ENCODE measurements around the gene TNS3.

Gene TNS3

DNA sequence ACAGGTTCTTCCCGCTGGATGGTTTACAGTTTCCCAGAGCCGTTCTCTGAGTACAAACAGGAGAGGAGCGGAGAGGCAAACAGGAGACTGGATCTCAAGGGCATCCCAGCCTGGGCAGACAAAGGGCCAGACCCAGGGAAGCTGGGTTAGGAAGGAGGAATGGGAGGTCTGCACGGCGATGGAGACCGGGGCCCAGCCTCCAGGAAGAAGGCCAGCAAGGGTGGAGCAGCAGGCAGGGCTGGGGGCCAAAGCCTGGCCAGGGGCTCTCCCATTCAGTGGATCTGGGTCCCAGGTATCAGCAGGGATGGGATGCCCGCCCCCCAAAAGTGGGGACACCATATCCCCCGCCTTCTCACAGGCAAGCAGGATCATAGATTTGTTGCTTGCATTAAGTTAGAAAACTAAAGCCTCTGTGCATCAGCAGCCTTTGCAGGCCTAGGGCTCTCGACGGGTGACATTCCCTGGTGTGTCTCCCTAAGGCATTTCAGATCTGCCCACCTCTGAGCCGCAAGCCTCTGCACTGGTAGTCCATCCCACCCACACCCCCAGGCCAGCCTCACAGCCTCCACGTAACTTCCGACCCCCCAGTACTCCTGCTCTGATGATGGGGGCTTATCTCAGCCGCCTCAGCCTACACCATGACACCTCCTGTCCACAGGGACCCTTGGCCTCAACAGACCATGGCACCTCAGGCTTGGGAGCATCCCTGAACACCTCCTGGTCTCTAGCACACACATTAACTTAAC, 59.9 kb downstream of the TNS3 start:
- DNase-seq (ENCODE audit: low read depth in 3 of 3): no peak

DNA sequence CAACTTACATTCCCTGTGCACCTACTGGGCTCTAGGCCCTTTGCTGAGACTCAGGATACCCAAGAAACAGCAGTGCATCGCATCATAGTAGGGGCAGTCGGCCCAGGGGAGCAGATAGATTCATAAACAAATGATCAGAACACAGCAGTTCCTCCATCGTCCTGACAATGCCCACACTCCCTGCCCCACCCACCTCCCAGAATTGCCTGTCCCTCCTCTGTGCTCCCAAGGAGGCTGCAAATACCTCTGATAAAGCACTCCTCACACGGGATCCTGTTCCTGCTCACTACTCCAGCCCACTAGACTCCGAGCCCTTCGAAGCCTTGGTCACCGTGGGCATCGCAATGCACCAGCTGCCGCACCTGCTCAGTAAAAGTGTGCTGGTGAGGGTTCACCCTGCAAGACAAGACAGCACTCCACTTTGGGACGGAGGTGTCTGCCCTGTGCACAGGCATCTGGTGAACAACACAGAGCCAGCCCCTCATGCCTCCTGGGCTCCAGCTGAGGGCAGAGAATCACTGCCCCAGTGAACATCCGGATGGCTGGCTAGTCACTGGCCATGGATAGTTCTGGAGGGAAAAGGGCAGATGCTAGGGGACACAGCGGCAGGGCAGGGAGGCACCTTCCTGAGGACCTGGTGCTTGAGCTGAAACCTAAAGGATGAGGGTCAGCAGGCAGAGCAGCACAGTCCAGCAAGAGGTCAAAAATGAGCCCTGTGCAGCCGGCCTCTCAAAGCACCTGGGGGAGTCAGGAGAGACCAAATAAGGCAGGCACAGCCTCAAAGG, 60.7 kb downstream of the TNS3 start:
- no peak for DNase-seq (ENCODE audit: low read depth in 3 of 3)

DNA sequence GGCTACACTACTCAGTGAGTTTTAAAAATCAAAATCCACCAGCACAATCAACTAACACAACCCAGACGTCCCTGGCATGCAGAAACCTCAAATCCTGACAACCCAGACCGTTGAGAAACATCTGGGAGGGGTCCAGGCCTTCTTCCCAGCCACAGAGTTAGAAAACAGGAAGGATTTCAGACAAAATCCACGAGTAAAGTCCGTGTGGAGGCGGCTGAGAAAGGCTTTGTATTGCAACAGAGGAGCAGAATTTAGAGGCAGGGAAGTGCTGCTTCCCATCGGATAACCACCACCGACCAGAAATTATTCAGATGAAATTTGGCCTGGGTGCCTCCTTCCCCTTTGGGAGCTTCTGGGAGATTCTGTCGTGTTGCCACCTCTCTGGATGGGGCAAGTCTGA, 61.5 kb downstream of the TNS3 start:
- no peak for DNase-seq (ENCODE audit: low read depth in 3 of 3)

DNA sequence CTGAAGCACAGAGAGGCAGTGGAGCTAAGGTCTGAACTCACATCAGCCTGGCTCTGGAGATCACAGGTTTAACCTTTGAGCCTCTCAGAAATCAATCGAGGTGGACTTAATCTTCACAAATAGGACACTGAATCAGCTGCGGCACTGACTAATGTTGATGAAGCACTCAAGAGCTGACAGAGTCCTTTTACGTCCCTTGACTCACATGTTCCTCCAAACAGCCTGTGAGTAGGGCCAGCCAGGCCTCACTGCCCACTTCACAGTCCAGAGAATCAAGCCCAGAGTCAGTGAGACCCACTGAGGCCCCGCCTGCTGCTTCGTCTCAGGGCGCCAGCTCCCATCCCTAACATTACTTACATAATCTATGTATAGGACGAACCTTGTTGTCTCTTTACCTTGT, 63.1 kb downstream of the TNS3 start:
- DNase-seq (ENCODE audit: low read depth in 3 of 3): no peak

DNA sequence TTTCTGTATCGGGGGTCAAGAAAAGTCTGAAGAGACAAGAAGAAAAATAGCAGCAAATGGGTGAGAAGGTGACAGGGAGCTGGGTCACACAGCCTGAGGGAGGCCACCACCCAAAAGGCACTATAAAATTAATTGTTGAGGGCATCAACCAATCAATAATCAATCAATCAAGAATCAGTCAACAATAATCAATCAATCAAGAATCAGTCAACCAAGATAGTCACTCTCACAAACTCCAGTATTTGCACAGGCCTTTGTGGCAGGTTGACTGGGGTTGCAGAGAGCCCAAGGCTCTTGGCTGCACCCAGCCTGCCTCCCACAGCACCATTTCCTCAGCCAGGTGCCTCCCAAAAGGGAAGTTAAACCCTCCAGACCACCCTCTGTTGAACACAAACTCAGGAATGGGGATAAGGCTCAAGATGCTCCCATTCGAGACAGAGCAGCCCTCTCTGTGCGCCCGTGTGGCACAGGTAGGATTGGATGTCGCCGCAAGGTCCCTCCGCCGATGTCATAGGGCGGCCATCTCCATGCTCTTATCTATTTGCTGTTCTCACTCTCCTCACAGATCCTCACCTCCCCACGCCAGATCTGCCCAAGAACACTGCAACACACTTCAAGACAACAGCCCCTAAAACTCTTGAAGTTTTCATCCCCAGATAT, 64.0 kb downstream of the TNS3 start:
- no peak for DNase-seq (ENCODE audit: low read depth in 3 of 3)

DNA sequence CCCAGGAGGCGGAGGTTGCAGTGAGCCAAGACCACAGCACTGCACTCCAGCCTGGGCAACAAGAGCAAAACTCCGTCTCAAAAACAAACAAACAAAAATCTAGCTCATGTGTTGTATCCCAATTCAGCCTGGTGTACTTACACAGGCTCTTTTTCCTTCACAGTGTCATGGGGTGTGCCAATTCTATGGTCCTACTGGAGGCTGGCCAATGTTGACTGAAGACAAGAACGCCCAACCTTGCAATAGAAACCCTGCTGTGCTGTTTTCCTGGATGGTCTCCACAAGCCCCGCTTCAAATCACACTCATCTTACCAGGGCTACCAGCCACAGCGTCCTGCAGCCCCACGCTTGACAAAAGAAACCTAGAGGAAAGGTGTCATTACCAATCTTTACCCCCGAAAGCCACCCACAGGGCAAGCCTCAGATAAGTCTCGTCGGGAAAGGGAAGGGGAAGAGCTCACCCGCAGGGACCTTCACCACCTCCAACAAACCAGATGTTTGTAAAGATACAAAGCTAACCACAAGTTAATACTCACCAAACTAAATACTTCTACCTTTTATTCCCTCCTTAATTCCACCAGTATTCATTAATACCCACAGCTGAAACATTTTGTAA, 64.8 kb downstream of the TNS3 start:
- no peak for DNase-seq (ENCODE audit: low read depth in 3 of 3)

DNA sequence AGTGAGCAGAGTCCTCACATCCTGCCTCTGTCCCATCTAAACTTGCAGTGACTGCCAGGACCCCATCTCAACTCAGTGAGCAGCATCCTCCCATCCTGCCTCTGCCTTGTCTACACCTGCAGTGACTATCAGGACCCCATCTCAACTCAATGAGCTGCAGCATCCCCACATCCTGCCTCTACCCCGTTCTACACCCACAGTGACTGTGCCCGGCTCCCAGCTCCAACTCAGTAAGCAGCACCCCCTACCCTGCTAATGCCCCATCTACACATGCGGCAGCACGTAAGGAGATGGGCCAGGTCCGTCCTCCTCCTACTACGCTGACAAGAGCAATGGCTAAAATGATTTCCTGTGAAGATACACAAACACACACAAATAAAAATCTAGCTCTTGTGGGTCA, 65.5 kb downstream of the TNS3 start:
- no peak for DNase-seq (ENCODE audit: low read depth in 3 of 3)

DNA sequence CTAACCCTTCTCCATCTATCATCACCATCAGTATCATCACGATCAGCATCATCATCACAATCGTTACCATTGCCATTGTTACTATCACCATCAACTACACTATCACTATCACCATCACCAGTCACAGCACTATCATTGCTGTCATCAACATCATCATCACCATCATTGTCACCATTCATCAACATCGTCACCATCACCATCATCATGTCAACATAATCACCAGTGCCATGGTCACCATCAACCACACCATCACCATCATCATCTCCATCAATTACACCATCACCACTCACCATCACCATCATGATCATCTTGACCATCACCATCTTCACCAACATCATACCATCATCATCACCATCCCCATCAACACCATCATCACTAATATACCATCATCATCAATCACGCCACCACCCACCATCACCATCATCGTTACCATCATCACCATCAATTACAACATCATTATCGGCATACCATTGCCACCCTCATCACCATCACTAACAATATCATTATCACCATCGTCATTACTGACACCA, 66.5 kb downstream of the TNS3 start:
- DNase-seq (ENCODE audit: low read depth in 3 of 3): no peak

DNA sequence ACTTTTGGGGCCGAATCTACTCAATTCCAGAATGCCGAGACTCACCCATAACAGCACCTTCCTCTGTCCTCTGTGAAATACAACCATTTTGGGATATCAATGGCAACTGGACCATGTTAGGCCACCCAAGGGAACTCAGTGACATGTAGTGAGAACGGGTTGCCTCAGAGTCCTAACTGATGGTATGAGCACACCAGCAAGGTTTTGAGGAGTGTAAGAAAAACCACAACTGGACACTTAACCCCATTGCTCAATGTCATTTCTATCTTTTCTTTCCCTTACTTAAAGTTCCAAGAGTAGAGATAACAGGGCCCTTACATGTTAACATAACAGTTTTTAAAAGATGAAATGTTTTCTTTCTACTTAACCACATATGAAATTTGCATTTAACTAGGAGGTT, 67.1 kb downstream of the TNS3 start:
- no peak for DNase-seq (ENCODE audit: low read depth in 3 of 3)

DNA sequence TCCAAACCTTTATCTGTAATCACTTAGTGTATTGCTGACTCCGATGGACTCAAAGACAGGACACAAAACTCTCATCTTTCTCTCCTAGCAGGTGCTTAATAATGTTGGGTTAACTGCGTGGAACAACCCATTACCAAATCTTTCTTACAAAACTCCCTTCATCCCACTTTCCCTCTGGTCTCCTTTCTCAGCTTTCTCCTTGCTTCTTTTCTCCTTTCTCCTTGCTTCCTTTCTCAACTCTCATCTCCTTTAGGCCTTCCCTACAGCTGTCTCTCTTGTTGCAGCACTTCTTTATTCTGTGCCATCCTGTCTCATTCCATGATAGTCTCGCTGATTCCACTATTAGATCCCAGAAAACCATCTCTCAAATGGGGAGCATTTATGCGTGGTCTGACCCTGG, 67.5 kb downstream of the TNS3 start:
- no peak for DNase-seq (ENCODE audit: low read depth in 3 of 3)

DNA sequence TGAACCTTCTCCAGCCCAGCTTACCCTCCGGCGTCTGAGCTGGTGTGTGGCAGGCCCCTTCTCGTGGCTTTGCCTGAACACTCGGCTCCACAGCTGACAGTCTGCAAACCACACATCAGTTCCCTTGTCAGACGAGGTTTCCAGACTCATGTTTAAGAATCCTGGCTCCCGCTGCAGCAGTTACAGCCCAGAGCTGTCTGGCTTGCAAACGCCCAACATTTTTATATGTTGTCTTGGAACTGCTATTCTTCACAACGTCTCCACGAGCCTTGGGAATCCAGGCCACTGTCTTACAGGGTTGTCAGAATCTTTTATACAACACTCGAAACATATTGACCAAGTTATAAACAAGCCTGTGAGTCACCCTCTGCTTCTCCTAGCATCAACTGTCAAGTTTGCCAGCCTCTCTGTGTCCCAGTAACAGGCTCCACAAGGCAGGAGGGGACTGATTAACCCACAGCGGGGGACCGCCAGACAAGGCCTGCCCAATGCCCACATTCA, 68.1 kb downstream of the TNS3 start:
- DNase-seq (ENCODE audit: low read depth in 3 of 3): no peak

DNA sequence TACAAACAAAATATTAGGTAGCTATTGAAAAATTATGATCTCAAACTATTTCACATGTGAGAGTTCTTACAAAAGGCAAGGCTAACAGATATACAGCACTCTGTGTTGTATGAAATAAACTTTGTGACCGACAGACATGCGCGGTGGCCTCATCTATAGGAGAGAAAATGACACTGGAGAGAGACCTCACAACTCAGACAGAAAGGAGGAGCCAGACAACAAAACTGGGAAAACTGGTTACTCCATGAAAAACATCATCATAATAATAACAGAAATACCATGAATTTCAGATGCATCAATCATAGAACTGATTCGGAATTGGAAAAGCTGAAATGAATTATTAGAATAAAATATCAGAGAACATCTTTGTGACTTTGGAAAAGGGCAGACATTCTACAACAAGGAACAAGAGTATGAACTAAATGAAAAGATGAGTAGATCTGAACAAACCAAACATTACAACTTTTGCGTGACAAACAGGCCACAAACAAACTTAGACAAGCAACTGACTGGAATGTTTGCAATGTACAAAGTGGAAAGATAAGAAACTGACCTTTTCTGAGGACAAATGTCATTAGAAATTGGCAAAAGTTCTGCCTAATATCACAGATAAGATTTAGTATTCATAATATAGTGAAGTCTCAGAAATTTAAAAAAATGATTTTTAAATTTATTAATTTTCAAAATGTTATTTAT, 69.3 kb downstream of the TNS3 start:
- no peak for DNase-seq (ENCODE audit: low read depth in 3 of 3)

DNA sequence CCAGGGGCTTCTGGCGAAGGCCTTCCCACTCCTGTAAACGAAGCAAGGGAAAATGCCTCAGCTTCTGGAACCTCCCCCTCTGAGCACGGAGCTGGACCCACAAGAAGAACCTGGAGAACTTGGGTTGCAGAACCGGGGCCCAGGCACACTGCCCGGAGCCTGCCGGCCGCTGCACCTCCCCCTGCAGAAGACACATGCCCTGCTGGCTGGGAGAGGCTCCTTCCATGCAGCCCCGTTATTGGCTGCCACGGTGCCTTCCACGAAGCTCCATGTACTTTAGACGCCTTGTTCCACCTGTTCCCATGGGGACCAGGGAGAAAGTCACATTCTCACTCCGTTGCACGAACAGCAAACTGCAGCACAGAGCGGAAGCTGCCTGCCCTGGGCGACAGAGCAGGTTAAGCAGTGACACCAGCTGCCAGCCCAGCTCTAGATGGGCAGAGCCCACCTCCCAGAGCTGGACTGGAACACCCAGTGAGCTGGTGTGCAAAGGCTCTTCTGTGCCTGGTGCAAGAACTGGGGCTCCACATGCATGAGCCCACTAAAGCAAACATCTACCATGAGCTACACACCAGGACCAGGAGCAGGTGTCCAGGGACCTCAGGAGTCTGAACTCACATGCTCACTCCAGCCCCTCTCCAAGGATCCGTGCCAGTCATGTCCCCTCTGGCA, 70.1 kb downstream of the TNS3 start:
- no peak for DNase-seq (ENCODE audit: low read depth in 3 of 3)

DNA sequence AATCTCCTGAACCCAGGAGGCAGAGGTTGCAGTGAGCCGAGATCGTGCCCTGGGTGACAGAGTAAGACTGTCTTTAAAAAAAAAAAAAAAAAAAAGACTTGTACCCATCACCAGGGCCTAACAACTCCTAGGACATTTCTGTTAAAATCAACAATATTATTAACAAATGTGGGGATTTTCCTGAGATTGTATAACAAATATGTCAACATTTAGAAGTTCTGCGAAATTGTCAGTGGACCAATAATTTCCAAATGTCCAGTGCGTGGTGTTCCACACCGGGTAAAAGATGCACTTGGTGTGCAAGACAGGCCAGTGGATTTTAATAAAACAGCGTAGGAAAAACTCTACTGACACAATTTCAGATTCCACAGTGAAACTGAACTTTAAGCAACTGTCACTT, 71.1 kb downstream of the TNS3 start:
- DNase-seq (ENCODE audit: low read depth in 3 of 3): no peak

DNA sequence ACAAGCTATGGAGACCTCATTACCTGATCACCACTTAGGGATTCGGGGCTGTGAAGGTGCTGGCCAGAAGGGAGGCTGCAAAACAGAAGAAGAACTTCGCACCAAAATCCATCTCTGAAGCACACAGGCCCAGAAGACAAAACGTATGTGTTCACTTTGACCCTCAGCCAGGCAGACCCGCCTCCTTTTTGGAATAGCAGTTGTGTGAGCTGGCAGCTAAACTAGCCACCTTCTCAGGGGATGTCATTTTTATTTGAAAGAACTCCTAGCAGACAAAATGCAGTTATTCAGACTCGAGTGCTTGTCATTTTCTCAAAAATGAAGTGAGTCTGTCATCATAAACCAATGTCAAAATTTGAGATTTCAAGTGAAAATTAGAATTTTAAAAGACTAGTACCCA, 71.7 kb downstream of the TNS3 start:
- DNase-seq (ENCODE audit: low read depth in 3 of 3): no peak

DNA sequence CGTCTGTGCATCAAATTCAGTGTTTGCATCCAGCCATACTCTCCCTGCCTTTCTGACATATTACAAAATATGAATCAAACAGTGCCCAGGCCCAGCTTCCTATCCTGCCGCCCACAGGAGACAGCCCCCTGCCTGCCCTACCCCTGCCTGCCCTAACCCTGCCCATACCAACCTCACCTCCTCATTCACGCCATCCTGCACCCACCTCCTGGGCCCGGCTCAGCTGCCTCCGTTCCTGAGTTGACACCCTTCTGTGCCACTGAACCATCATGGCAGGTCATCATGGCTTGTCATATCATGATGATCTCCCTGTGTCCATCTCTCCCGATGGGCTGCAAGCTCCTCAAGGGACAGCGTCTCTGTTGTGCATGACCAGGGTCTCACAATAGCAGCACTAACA, 72.3 kb downstream of the TNS3 start:
- DNase-seq (ENCODE audit: low read depth in 3 of 3): no peak

DNA sequence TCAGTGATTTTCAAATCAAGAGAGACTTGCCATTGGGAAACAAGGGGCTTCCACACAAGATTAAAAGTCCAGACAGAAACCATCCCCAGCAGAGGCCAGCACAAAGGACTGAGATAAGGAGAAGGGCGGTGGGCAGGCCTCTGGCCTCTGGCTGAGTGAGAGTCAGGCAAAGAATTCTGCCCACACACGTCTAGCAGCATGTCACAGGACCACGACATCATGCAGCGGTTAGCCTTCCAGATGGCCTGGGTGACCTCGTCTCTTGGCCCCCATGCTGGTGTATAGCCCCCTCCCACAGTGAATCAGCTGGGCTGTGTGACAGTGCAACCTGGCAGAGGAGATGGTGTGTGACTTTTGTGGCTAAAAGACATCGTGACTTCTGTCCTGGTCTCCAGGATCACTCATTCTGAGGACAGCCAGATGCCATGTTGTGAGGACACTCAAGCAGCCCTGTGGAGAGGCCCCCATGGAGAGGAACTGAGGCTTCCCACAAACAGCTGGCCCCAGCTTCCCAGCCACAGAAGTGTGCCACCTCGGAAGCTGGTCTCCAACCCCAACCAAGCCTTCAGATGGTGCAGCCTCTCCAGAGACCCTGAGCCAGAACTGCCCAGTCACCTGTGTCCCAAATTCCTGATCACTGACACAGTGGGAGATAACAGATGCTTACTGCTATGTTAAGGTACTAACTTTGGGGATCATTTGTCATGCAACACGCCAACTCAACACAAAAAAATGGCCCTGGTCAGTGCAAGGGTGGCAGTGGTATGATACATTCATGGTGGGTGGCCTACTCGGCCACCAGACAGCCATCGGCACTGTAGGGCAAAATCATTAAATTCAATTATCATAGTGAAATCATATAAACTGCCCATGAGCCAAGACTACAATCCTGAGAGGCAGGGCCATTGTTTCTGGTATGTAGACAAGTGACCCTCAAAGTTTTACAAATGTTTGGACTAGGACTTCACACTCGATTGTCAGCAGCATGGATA, 73.2 kb downstream of the TNS3 start:
- no peak for DNase-seq (ENCODE audit: low read depth in 3 of 3)

DNA sequence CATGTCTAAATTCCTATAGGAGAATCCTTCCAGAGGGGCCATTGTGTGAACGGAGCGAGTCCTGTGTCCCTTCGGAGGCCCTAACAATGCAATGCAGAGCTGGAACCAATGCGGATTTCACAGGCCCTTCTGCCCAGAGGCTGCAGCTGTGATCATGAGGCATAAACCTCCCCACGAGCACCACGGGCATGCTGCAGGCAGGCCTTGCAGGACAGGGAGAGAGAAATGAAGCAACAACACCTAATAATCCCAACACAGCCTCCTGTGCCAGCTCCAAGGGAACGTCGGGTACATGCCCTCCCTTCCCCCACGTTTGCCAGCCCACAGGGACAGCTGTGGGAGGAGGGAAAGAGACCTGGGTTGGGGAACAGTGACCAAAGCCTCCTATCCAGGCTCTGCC, 74.4 kb downstream of the TNS3 start:
- no peak for DNase-seq (ENCODE audit: low read depth in 3 of 3)

Measured in stimulated activated CD4-positive, alpha-beta T cell treated with anti-CD3 and anti-CD28 coated beads, TNF-alpha, amount 100 ng/mL, for 24 hours (primary cell).